NCI-H2227 (cell line): ENCODE measurements around the gene FZD2.
"Not testable (repeated sequence)": the region's sequence is repeated elsewhere in the genome, so short reads cannot be mapped to it uniquely, and the experiment has no call there.

ENCODE experiments used
- DNase-seq: peaks from one replicate; lab custom pipeline; 2025; ENCODE audit not compliant: unreplicated experiment; lab: John Stamatoyannopoulos, UW

Gene FZD2

GRCh38 chr17:44575403-44575802 lies 18.1 kb downstream of the FZD2 start:
- no peak for DNase-seq

- DNase-seq = no peak
Measured at GRCh38 chr17:44578947-44579346, 21.7 kb downstream of the FZD2 start.

GRCh38 chr17:44581868-44582267 lies 24.6 kb downstream of the FZD2 start:
- DNase-seq = no peak

GRCh38 chr17:44584443-44584842 lies 27.2 kb downstream of the FZD2 start:
- no peak for DNase-seq

- no peak for DNase-seq
Measured at GRCh38 chr17:44585315-44585714, 28.0 kb downstream of the FZD2 start.

GRCh38 chr17:44587339-44587738 lies 30.1 kb downstream of the FZD2 start:
- DNase-seq = no peak

GRCh38 chr17:44589316-44590071 lies 32.2 kb downstream of the FZD2 start:
- DNase-seq = no peak

GRCh38 chr17:44590072-44590462 lies 32.8 kb downstream of the FZD2 start:
- DNase-seq = not testable (repeated sequence)

GRCh38 chr17:44590762-44591161 lies 33.5 kb downstream of the FZD2 start:
- DNase-seq = not testable (repeated sequence)

GRCh38 chr17:44591206-44591605 lies 33.9 kb downstream of the FZD2 start:
- no peak for DNase-seq

- no peak for DNase-seq
Measured at GRCh38 chr17:44593156-44593555, 35.9 kb downstream of the FZD2 start.

- DNase-seq = no peak
Measured at GRCh38 chr17:44595216-44595775, 38.0 kb downstream of the FZD2 start.

- DNase-seq = no peak
Measured at GRCh38 chr17:44598329-44598728, 41.0 kb downstream of the FZD2 start.

GRCh38 chr17:44598932-44599297 lies 41.6 kb downstream of the FZD2 start:
- DNase-seq = no peak

GRCh38 chr17:44599298-44600175 lies 42.3 kb downstream of the FZD2 start:
- DNase-seq = no peak

- DNase-seq = no peak
Measured at GRCh38 chr17:44601539-44601938, 44.3 kb downstream of the FZD2 start.

- DNase-seq = no peak
Measured at GRCh38 chr17:44601973-44602372, 44.7 kb downstream of the FZD2 start.

- no peak for DNase-seq
Measured at GRCh38 chr17:44602390-44602789, 45.1 kb downstream of the FZD2 start.

GRCh38 chr17:44602970-44603369 lies 45.7 kb downstream of the FZD2 start:
- DNase-seq = no peak

GRCh38 chr17:44604116-44604761 lies 47.0 kb downstream of the FZD2 start:
- no peak for DNase-seq

- DNase-seq = no peak
Measured at GRCh38 chr17:44604768-44605485, 47.6 kb downstream of the FZD2 start.
